ENCODE results near the gene FGF16.

DNA sequence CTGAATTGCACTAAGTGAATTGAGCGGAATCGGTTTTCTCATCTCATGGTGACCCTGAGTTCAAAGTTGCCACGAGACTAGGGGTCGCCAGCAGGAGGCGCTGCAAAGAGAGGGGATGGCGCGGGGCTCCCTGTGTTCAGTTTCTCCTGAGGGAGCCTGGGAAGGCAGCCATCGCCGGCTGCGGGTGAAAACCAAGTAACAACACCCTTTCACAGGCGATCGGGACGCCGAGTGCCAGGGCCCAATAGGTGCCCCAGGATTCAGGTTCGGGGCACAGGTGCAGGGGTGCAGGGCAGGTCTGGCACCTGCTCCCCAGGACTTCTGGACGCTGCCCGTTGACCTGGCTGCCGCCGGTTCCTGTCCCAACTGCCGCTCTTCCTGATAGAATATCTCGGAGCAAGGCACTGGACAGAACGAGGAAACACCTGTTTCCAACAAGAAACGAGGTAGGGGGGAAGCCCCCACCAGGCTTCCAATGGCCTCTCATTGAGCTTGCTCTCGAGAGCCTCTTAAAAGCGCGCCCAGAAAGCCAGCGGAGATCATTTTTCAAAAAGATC, 1.1 kb upstream of the FGF16 start:
- no peak for TF ChIP-seq EZH2 (IDR thresholded peaks at IDR 0.05; ENCODE audit: insufficient read depth, poor library complexity, severe bottlenecking)
- no peak for TF ChIP-seq EZH2phosphoT487 (IDR thresholded peaks at IDR 0.05; ENCODE audit: insufficient read depth, low read depth)
